ENCODE results near the gene PPA2. TPM values are rescaled to one million over a fixed set of nuclear protein-coding genes. Genes with fewer than 3 reads are reported as not detected.

PPA2 gene
- total RNA-seq, 2 donors from 2014 or later = 54.0 to 168 TPM

- no peaks in the 10 kb centered on the region for H3K4me1 ChIP-seq (replicated peaks)
- H3K27ac ChIP-seq = no peak overlapping the region
- peaks cover 0 to 3% of the 10 kb centered on the region in 2 donors for H3K36me3 ChIP-seq
- no peak for DNase-seq (ENCODE audit: low spot score)
- H3K9me3 ChIP-seq = no peaks in the 10 kb centered on the region
- TF ChIP-seq POLR2A (IDR thresholded peaks at IDR 0.05) = no peak
- TF ChIP-seq POLR2AphosphoS5 (IDR thresholded peaks at IDR 0.05) = no peak
- TF ChIP-seq CTCF (IDR thresholded peaks at IDR 0.05) = no peak
- WGBS = 89% methylated on average over 5 of the region's 5 CpGs
- intact Hi-C loops (cut with DNase I) = no loop called here
- no peak overlapping the region for H3K4me3 ChIP-seq
- H3K27me3 ChIP-seq (replicated peaks; ENCODE audit: insufficient read depth) = no peaks in the 10 kb centered on the region
Measured at GRCh38 chr4:105387466-105387865, 86.4 kb downstream of the PPA2 start.

- Histone ChIP-seq H3K9me3 (no peaks in the 10 kb centered on the region), H3K4me1 (replicated peaks) (no peaks in the 10 kb centered on the region), H3K4me3 (no peak overlapping the region), H3K27ac (no peak overlapping the region), H3K36me3 (peaks cover 0 to 4% of the 10 kb centered on the region in 2 donors), H3K27me3 (replicated peaks; ENCODE audit: insufficient read depth) (no peaks in the 10 kb centered on the region)
- no peak for DNase-seq (ENCODE audit: low spot score)
- 64% methylated on average over 4 of the region's 4 CpGs for WGBS
- TF ChIP-seq POLR2A (IDR thresholded peaks at IDR 0.05) (no peak), POLR2AphosphoS5 (IDR thresholded peaks at IDR 0.05) (no peak), CTCF (IDR thresholded peaks at IDR 0.05) (no peak)
- intact Hi-C loops (cut with DNase I) = no loop called here
Measured at GRCh38 chr4:105386012-105386411, 87.8 kb downstream of the PPA2 start.

- DNase-seq (ENCODE audit: low spot score) = no peak
- no peak overlapping the region for H3K27ac ChIP-seq
- TF ChIP-seq POLR2AphosphoS5 (IDR thresholded peaks at IDR 0.05) (no peak), POLR2A (IDR thresholded peaks at IDR 0.05) (no peak), CTCF (IDR thresholded peaks at IDR 0.05) (no peak)
- no peaks in the 10 kb centered on the region for H3K4me1 ChIP-seq (replicated peaks)
- no peaks in the 10 kb centered on the region for H3K36me3 ChIP-seq
- H3K9me3 ChIP-seq = no peaks in the 10 kb centered on the region
- intact Hi-C loops (cut with DNase I) = no loop called here
- WGBS = 90% methylated on average over 3 of the region's 3 CpGs
- no peaks in the 10 kb centered on the region for H3K27me3 ChIP-seq (replicated peaks; ENCODE audit: insufficient read depth)
- H3K4me3 ChIP-seq = no peak overlapping the region
Measured at GRCh38 chr4:105374071-105374470, 99.8 kb downstream of the PPA2 start.

- H3K27ac ChIP-seq = no peak overlapping the region
- H3K4me1 ChIP-seq (replicated peaks) = no peaks in the 10 kb centered on the region
- H3K9me3 ChIP-seq = no peaks in the 10 kb centered on the region
- intact Hi-C loops (cut with DNase I) = no loop called here
- no peaks in the 10 kb centered on the region for H3K36me3 ChIP-seq
- no peaks in the 10 kb centered on the region for H3K27me3 ChIP-seq (replicated peaks; ENCODE audit: insufficient read depth)
- no peak for DNase-seq (ENCODE audit: low spot score)
- H3K4me3 ChIP-seq = no peak overlapping the region
- 71% methylated on average over 3 of the region's 3 CpGs for WGBS
- TF ChIP-seq POLR2AphosphoS5 (IDR thresholded peaks at IDR 0.05) (no peak), POLR2A (IDR thresholded peaks at IDR 0.05) (no peak), CTCF (IDR thresholded peaks at IDR 0.05) (no peak)
Measured at GRCh38 chr4:105373324-105373723, 100.5 kb downstream of the PPA2 start.

GRCh38 chr4:105369988-105370387, 103.9 kb downstream of the PPA2 start:
- H3K4me3 ChIP-seq = no peak overlapping the region
- H3K9me3 ChIP-seq = no peaks in the 10 kb centered on the region
- TF ChIP-seq POLR2AphosphoS5 (IDR thresholded peaks at IDR 0.05) (no peak), POLR2A (IDR thresholded peaks at IDR 0.05) (no peak), CTCF (IDR thresholded peaks at IDR 0.05) (no peak)
- no peaks in the 10 kb centered on the region for H3K36me3 ChIP-seq
- intact Hi-C loops (cut with DNase I) = no loop called here
- DNase-seq (ENCODE audit: low spot score) = no peak
- WGBS = 88% methylated on average over 1 of the region's 1 CpG
- H3K27me3 ChIP-seq (replicated peaks; ENCODE audit: insufficient read depth) = no peaks in the 10 kb centered on the region
- no peaks in the 10 kb centered on the region for H3K4me1 ChIP-seq (replicated peaks)
- H3K27ac ChIP-seq = no peak overlapping the region

Data from prostate gland (tissue), 2 donors.